Epithelial cell of esophagus (primary cell): Measurements from ENCODE around the gene NSRP1.
A peak's percentile ranks its signal among the peaks of the same experiment; 100 is the strongest.
"Not testable (repeated sequence)": the region's sequence is repeated elsewhere in the genome, so short reads cannot be mapped to it uniquely, and the experiment has no call there.

Experiments
- DNase-seq: peaks from one replicate; pipeline ENCODE4 v3.0.0; 2010; ENCODE audit warnings: low read depth
- H3K4me3 ChIP-seq: 2 replicates; pipeline ENCODE4 v1.5.1; 2011; ENCODE audit warnings: mild to moderate bottlenecking, low read length, control low read depth
- TF ChIP-seq, protein P1 (sequence below): IDR thresholded peaks from 2 replicates; pipeline ENCODE4 v1.5.1; 2011; ENCODE audit warnings: low read depth, mild to moderate bottlenecking, low read length, control low read depth, inconsistent platforms; ENCODE audit not compliant: insufficient read depth; ENCODE audit errors: missing control alignments

NSRP1 gene

DNA sequence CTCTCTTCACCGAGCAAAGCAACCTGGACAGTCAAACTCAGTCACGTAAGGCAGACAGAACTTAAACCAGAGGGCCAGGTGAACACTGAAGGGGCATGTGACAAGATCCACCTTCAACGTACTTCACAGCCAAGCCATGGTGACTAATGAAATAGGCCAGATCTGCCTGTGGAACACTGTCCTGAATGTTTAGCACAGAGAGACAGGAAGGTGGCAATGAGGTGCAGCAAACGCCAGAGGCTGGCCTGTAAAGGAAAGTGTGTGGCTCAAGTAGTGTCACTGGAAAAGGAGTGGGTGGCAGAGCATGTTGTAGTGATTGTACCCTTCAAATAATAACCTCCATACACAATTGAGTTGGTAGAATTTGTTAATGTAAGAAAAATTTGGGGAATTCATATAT lies 80.8 kb downstream of the NSRP1 start:
- no peak overlapping the region for H3K4me3 ChIP-seq
- TF ChIP-seq, protein P1, sequence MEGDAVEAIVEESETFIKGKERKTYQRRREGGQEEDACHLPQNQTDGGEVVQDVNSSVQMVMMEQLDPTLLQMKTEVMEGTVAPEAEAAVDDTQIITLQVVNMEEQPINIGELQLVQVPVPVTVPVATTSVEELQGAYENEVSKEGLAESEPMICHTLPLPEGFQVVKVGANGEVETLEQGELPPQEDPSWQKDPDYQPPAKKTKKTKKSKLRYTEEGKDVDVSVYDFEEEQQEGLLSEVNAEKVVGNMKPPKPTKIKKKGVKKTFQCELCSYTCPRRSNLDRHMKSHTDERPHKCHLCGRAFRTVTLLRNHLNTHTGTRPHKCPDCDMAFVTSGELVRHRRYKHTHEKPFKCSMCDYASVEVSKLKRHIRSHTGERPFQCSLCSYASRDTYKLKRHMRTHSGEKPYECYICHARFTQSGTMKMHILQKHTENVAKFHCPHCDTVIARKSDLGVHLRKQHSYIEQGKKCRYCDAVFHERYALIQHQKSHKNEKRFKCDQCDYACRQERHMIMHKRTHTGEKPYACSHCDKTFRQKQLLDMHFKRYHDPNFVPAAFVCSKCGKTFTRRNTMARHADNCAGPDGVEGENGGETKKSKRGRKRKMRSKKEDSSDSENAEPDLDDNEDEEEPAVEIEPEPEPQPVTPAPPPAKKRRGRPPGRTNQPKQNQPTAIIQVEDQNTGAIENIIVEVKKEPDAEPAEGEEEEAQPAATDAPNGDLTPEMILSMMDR: no peak
- DNase-seq: no peak

DNA sequence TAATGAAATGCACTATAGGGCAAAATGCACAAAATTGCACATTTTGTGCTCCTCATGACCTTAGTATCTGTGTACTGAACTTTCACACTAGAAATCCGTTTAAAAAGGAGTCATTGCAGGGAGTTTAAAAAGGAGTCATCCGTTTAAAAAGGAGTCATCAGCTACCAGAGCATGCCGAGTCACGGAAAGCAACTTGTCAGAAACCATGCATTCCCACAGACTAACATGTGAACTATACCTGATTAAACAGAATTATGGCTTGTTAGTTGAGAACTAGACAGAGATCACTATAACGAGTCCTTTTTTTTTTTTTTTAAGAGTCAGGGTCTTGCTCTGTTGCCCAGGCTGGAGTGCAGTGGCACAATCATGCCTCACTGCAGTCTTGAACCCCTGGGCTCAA lies 83.0 kb downstream of the NSRP1 start:
- TF ChIP-seq, protein P1: no peak
- no peak overlapping the region for H3K4me3 ChIP-seq
- peak; percentile 20 for DNase-seq

DNA sequence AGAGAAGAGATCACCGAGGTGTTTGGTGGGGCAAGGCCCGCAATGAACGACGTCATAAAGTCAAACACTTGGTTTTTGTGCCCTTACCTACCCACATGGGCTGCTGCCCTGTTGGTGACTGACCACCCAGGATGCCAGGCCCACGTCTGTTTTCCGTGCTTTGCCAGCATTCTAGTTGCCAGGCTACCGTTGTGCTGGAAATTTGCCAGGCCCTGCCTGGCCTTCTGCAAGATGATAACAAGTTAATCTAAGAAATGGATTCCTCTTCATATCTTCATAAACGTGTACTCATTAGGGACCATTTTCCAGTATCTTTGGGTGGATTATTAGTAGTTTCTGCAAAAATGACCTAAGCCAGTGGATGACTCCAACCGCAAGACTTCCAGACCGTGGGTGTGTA lies 83.5 kb downstream of the NSRP1 start:
- no peak overlapping the region for H3K4me3 ChIP-seq
- TF ChIP-seq, protein P1: no peak
- DNase-seq: no peak

DNA sequence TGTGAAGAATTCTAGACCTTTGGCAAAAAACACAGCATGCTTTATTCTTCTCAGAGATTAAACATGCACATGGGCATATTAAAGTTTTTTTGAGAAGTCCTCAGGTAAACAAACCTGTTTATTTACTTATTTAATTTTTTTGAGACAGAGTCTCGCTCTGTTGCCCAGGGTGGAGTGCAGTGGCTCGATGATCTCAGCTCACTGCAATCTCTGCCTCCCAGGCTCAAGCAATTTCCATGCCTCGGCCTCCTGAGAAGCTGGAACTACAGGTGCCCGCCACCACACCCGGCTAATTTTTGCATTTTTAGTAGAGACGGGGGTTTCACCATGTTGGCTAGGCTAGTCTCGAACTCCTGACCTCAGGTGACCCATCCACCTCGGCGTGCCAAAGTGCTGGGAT lies 84.0 kb downstream of the NSRP1 start:
- not testable (repeated sequence) for H3K4me3 ChIP-seq, DNase-seq

DNA sequence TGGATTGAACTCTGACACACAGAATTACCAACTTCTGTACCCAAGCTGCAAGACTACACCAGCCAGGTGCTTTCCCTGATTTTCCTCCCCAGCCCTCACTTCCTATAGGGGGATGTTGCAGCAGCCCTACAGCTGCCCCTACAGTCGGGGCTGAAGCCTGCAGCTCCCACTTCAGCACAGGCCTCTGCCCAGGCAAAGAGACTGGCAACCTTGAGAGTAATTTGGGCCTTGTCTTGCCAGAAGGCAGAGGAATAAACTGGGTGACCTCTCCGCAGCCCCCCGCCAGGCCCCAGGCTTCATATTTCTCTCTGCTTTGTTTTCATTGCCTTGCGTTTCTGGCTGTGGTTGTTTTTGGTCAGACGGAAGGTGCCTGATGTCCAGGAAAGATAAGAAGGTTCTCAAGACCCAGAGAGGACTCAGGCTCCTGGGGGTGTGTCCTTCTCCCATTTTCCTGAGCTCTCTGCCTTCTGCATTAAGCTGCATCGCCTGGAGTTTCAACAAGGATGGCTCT lies 86.9 kb downstream of the NSRP1 start:
- no peak for DNase-seq
- TF ChIP-seq, protein P1: no peak
- no peak overlapping the region for H3K4me3 ChIP-seq

DNA sequence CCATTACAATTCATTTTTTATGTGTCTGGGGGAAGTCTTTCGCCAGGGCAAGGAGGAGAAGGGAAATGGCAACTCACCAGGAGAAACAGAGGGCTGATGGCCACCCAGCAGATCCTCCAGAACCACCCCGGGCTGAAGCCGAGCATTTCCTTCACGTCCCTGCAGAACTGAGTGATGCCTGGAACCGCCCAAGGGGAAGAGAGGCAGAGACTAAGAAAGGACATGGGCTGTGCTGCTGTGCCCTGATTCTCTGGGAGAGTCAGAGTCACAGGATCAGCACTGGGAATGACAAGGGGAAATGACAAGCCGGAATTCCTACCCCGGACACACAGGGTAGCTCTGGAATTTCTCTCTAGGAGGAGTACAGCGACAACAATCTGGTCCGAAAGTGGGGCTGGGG lies 91.0 kb downstream of the NSRP1 start:
- H3K4me3 ChIP-seq: no peak overlapping the region
- DNase-seq: no peak
- TF ChIP-seq, protein P1: no peak

DNA sequence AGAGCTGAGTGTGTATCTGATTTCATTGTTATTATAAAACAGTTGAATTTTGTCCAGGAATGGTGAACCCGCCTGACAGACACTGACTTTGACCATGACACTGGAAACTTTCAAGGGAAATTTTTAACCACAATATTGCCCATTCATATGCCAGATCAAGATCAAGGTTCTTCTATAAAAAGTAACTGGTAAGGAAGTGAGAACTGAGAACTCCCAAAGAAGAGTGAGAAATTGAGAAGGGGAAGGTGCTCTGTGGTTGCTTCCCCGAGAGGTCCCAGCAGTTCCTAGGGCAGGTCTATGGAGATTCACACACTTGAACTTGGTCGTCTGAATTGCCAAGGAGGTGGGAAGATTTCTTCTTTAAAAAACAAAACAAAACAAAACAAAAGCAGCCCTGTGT lies 91.6 kb downstream of the NSRP1 start:
- DNase-seq: no peak
- H3K4me3 ChIP-seq: no peak overlapping the region
- TF ChIP-seq, protein P1: no peak
